Fibroblast of lung (primary cell): ENCODE data around the gene CRYL1. TPM values are rescaled to one million over a fixed set of nuclear protein-coding genes. Genes with fewer than 3 reads are reported as not detected.

Source experiments
- DNase-seq, 2 donors: peaks; one replicate each; pipeline versions ENCODE4 v3.0.0 to v3.0.0-alpha.2; 2010; ENCODE audit warnings: low read depth in 2 of 2
- H2AFZ ChIP-seq: 2 replicates; pipeline ENCODE4 v1.5.1; 2012; ENCODE audit warnings: low read length, control low read depth, inconsistent platforms
- H3K27ac ChIP-seq: 2 replicates; pipeline ENCODE4 v1.5.1; 2011; ENCODE audit warnings: low read length, control low read depth; ENCODE audit not compliant: insufficient read depth
- H3K27me3 ChIP-seq: 2 replicates; pipeline ENCODE4 v1.5.1; 2011; ENCODE audit warnings: mild to moderate bottlenecking, low read length; ENCODE audit not compliant: control insufficient read depth, insufficient read depth
- H3K36me3 ChIP-seq: 2 replicates; pipeline ENCODE4 v1.5.1; 2011; ENCODE audit warnings: low read length; ENCODE audit not compliant: control insufficient read depth, insufficient read depth
- H3K4me1 ChIP-seq: 2 replicates; pipeline ENCODE4 v1.5.1; 2011; ENCODE audit warnings: low read length; ENCODE audit not compliant: control insufficient read depth, insufficient read depth; ENCODE audit errors: extremely low read depth
- H3K4me2 ChIP-seq: 2 replicates; pipeline ENCODE4 v1.5.1; 2011; ENCODE audit warnings: low read length, control low read depth; ENCODE audit not compliant: insufficient read depth; ENCODE audit errors: extremely low read depth
- H3K4me3 ChIP-seq, 4 experiments: fragments of 200-600 bp in 1 of 4; sonication (generic) in 1 of 4; replicated peaks in 1 of 4; 2 replicates each; pipeline ENCODE4 v1.5.1; 2011 to 2016; ENCODE audit warnings: low read length in 4 of 4, low read depth in 3 of 4, mild to moderate bottlenecking in 3 of 4, control low read depth in 2 of 4, inconsistent platforms in 1 of 4, mixed read lengths in 1 of 4; ENCODE audit not compliant: insufficient read depth in 1 of 4; ENCODE audit errors: control extremely low read depth in 1 of 4
- H3K79me2 ChIP-seq: 2 replicates; pipeline ENCODE4 v1.5.1; 2012; ENCODE audit warnings: mild to moderate bottlenecking, low read length, inconsistent platforms; ENCODE audit not compliant: control insufficient read depth, insufficient read depth
- H3K9ac ChIP-seq: 2 replicates; pipeline ENCODE4 v1.5.1; 2011; ENCODE audit warnings: mild to moderate bottlenecking, low read length, control low read depth; ENCODE audit not compliant: insufficient read depth
- H3K9me3 ChIP-seq: 2 replicates; pipeline ENCODE4 v1.5.1; 2012; ENCODE audit warnings: low read depth, low read length; ENCODE audit not compliant: control insufficient read depth, insufficient read depth
- H4K20me1 ChIP-seq: 2 replicates; pipeline ENCODE4 v1.5.1; 2011; ENCODE audit warnings: low read length; ENCODE audit not compliant: control insufficient read depth, insufficient read depth; ENCODE audit errors: extremely low read depth
- CTCF ChIP-seq, 2 donors: IDR thresholded peaks in 1 of 2; conservative IDR thresholded peaks in 1 of 2; 1 replicate in 1 of 2; 2 replicates in 1 of 2; pipeline ENCODE4 v1.5.1; 2011 to 2012; ENCODE audit warnings: low read length in 2 of 2, control low read depth in 1 of 2, inconsistent platforms in 1 of 2, low read depth in 1 of 2, mild to moderate bottlenecking in 1 of 2
- EZH2 ChIP-seq: IDR thresholded peaks from 2 replicates; pipeline ENCODE4 v1.5.1; 2012; ENCODE audit warnings: low read length, control low read depth, mild to moderate bottlenecking; ENCODE audit errors: missing control alignments
- polyA plus RNA-seq, 2 donors: library from polyadenylated mRNA; depleted of rRNA in 1 of 2; stranded (reverse) in 1 of 2; unstranded in 1 of 2; fragments of >200 nt; gene quantifications; 2 replicates each; pipeline ENCODE4 v1.2.1, GENCODE V29; 2011 to 2012; ENCODE audit warnings: missing spikeins in 1 of 2
- total RNA-seq: library from RNA; depleted of rRNA; stranded (reverse); fragments of >200 nt; gene quantifications from 2 replicates; pipeline ENCODE4 v1.2.1, GENCODE V29; 2014

The CRYL1 gene
- total and polyA plus RNA-seq, 2 donors (not counting 1 experiment from before 2014, with no cell fraction given): 18.3 to 20.1 TPM

- TF ChIP-seq EZH2: no peak
- TF ChIP-seq CTCF (conservative IDR thresholded peaks at IDR 0.05 in 1 of 2, IDR thresholded peaks at IDR 0.05 in 1 of 2; ENCODE audit: low read depth in 1 of 2, low read length in 2 of 2): peak; percentile 44 to 69
Observed at GRCh38 chr13:20492641-20493040, 33.0 kb downstream of the CRYL1 start.

GRCh38 chr13:20491926-20492435, 33.7 kb downstream of the CRYL1 start:
- no peaks in the 10 kb centered on the region for H3K79me2 ChIP-seq
- peak in 1 of 2 donors; percentile 14 for DNase-seq
- no peaks in the 10 kb centered on the region for H3K9me3 ChIP-seq
- H3K27me3 ChIP-seq: no peaks in the 10 kb centered on the region
- H2AFZ ChIP-seq: no peak overlapping the region
- no peaks in the 10 kb centered on the region for H3K36me3 ChIP-seq
- H3K27ac ChIP-seq: no peak overlapping the region
- H3K9ac ChIP-seq: no peak overlapping the region
- TF ChIP-seq EZH2 (no peak), CTCF (conservative IDR thresholded peaks at IDR 0.05 in 1 of 2, IDR thresholded peaks at IDR 0.05 in 1 of 2; ENCODE audit: low read depth in 1 of 2, low read length in 2 of 2) (no peak)
- no peak overlapping the region for H3K4me3 ChIP-seq
- H3K4me2 ChIP-seq: no peak overlapping the region
- no peaks in the 10 kb centered on the region for H3K4me1 ChIP-seq
- H4K20me1 ChIP-seq: no peaks in the 10 kb centered on the region

More at GRCh38 chr13:20492641-20493040, 33.0 kb downstream of the CRYL1 start:
- peak; percentile 43 to 45 for DNase-seq
- Histone ChIP-seq H3K27me3 (no peaks in the 10 kb centered on the region), H3K27ac (no peak overlapping the region), H3K4me3 (no peak overlapping the region), H3K4me1 (no peaks in the 10 kb centered on the region), H3K9ac (no peak overlapping the region), H3K9me3 (no peaks in the 10 kb centered on the region), H2AFZ (no peak overlapping the region), H3K4me2 (no peak overlapping the region), H4K20me1 (no peaks in the 10 kb centered on the region), H3K79me2 (no peaks in the 10 kb centered on the region), H3K36me3 (no peaks in the 10 kb centered on the region)

GRCh38 chr13:20489185-20489820, 36.4 kb downstream of the CRYL1 start:
- no peak overlapping the region for H3K4me2 ChIP-seq
- no peaks in the 10 kb centered on the region for H3K9me3 ChIP-seq
- H3K36me3 ChIP-seq: no peaks in the 10 kb centered on the region
- no peaks in the 10 kb centered on the region for H4K20me1 ChIP-seq
- no peak overlapping the region for H2AFZ ChIP-seq
- H3K27me3 ChIP-seq: no peaks in the 10 kb centered on the region
- TF ChIP-seq CTCF (conservative IDR thresholded peaks at IDR 0.05 in 1 of 2, IDR thresholded peaks at IDR 0.05 in 1 of 2; ENCODE audit: low read depth in 1 of 2, low read length in 2 of 2) (peak; percentile 32 to 76), EZH2 (no peak)
- DNase-seq: peak in 1 of 2 donors; percentile 68
- H3K4me3 ChIP-seq: no peak overlapping the region
- no peak overlapping the region for H3K9ac ChIP-seq
- no peaks in the 10 kb centered on the region for H3K4me1 ChIP-seq
- H3K79me2 ChIP-seq: no peaks in the 10 kb centered on the region
- no peak overlapping the region for H3K27ac ChIP-seq
